ENCODE results near the gene CST11.

The CST11 gene

DNA sequence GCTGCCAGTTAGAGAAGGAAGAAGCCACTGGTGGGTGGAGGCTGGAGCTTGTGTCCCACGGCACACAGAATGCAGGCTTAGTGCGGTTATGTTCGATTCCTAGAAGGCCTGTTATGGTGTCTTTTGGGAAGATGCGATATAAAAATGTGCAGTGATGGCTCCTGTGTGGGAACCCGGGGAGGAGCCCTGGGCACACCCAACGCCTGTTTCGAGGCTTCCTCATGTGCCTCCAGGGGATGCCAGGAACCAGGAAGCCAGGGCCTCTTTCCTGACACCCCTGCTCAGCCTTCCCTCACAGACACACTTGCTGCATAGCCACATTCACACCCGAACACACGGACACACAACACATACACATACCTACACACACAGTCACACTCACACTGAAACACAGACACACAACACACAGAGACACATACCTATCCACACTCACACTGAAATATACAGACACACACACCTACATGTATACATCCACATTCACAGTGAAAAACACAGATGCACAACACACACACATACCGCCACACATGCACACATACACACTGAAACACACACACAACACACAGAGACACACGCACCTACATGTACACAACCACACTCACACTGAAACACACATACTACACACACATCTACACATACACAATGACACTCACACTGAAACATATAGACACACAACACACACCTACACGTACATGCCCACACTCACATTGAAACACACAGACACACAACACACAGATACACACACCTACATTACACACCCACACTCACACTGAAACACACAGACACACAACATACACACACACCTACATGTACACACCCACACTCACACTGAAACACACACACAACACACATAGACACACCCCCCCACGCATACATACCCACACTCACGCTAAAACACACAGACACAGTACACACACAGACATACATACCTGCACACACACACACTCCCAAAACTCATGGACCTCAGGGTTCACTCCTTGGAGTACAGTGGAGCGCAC is 1.2 kb upstream of the CST11 start:
- DNase-seq (ENCODE audit: low spot score) = no peak

DNA sequence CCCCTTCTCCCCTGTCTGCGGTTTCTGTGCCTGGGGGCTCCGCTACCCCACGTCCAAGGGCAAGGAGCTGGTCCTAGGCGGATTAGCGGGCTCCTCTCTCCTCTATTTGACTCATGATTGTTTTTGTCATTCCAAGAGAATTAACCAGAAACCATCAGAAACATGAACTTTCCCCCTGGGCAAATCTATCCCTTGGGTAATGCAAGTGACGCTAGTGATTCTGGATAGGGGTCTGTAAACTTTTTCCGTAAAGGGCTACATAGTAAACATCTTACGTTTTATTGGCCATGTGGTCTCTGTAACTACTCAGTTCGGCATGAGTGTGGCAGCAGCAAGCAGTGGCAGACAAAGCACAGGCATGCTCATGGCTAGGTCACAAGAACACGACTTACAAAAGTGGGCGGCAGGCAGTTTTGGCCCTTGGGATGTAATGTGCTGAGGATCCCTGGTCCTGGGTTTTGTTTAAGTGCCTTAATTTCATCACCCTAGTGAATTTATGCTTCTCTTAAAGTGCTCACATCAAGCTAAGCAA is 654 bp downstream of the CST11 start:
- no peak for DNase-seq (ENCODE audit: low spot score)

- no peak for DNase-seq (ENCODE audit: low spot score)
Observed at GRCh38 chr20:23450877-23451276, 1.8 kb downstream of the CST11 start.

DNA sequence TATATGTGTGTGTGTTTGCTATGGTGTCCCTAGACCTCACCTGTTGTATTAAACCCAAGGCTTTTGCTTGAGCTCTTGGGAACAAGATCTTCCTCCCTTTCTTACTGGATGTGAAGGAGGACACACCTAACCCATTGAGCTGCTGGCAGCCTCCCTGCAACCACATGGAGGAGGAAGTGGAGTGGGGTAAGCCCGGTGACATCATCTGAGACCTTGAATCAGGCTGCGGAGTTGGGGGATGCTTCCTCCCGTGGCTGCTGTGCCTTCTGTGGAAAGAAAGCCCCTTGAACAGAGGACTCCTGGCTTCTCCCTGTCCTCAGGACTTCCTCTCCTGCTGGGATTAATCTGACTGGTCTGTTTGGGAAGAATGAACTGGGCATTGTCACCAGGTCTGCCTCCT is 3.3 kb downstream of the CST11 start:
- DNase-seq (ENCODE audit: low spot score) = no peak

DNA sequence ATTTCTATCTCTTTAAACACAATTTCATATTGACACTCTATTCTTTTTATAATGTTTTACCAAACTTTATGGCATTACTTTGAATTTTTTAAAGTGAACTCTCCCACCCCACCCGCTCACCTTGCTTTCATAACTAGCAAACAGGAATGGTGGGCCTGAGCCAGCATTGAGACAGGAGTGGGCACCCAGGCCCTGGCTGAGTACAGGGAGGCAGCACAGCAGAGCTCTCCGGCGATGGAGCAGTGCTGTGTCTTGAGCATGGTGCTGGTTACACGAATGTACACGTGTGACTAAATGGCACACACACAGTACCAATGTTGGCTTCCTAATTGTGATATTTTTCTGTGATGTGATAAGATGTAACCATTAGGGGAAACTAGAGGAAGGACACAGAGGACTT is 4.5 kb downstream of the CST11 start:
- DNase-seq (ENCODE audit: low spot score) = no peak

GRCh38 chr20:23446505-23446904 is 6.2 kb downstream of the CST11 start:
- peak; percentile 66 for DNase-seq (ENCODE audit: low spot score)

DNA sequence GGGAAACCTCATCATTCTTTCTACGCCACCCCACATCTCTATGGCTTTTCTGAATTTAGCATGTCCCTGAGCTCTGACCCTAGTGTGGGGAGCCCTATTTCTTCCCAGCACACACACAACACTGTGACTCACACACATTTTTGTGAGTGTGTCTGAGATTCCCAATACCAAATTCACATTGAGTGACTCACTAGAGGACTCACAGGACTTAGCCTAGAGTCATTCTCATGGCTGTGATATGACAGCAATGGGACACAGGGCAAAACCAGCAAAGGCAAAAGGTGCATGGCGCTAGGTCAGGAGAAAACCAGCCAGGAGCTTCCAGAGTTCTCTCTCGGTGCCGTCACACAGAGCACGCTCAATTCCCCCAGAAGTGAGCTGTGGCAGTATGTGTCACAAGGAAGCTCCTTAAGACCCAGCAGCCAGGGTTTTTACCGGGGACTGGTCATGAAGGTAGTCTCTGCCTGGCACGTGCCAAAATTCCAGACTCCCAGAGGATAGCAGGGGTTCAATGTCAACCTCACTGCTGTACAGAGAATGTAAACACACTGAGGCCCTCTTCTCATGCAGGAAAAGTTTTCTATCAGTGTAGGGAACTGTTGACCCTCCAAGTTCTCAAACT is 7.0 kb downstream of the CST11 start:
- no peak for DNase-seq (ENCODE audit: low spot score)

GRCh38 chr20:23444859-23445258 is 7.8 kb downstream of the CST11 start:
- DNase-seq (ENCODE audit: low spot score) = no peak

DNA sequence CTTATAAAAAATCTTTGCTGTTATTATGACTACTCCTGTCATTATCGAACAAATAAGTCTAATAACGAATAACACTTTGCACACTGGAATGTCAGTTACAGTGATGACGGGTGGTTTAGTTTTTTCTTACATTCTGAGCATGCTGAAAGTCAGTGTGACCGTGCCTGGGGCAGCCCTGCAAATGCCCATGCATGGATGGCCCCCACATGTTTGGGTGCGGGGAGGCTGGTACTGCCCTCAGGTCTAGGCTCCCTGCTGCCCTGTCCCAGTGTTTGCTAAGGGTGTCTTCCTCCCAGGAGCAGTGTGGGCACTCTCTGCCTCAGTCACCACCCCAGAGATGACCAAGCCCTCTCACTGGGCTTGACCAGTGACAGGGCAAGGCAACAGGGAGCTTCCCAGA is 10.2 kb downstream of the CST11 start:
- DNase-seq (ENCODE audit: low spot score) = no peak

GRCh38 chr20:23441850-23442313 is 10.8 kb downstream of the CST11 start:
- DNase-seq (ENCODE audit: low spot score) = peak; percentile 78

DNA sequence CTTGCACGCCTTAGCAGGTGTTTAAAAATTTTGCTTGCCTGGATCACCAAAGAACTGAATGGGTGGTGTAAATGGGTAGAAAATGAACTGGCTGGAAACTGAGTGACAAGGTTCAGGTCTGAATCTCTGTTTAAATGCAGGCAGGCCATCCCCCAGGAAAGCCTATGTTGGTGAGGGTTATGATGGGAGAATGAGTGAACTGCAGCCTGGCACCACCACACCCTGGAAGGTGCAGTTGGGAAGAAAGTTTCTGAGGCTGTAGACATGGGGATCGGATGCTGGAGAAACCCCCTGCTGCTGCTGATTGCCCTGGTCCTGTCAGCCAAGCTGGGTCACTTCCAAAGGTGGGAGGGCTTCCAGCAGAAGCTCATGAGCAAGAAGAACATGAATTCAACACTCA is 12.7 kb downstream of the CST11 start:
- no peak for DNase-seq (ENCODE audit: low spot score)

DNA sequence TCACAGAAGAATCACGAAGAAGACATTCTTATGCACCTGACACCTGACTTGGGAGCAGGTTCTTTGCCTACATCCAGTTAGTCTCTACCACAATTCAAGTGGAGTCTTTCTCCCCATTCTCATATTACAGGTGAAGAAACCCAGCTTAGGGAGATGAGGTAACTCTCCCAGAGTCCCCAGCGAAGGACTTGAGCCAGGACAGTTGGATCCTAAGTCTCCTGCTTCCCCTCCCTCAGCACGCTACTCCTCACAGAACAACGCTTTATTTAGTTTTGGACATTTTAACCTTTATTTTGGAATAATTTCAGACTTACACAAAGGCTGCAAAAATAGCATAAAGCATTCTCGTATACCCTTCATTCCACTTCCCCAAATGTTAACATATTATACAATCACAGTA is 14.0 kb downstream of the CST11 start:
- DNase-seq (ENCODE audit: low spot score) = no peak

DNA sequence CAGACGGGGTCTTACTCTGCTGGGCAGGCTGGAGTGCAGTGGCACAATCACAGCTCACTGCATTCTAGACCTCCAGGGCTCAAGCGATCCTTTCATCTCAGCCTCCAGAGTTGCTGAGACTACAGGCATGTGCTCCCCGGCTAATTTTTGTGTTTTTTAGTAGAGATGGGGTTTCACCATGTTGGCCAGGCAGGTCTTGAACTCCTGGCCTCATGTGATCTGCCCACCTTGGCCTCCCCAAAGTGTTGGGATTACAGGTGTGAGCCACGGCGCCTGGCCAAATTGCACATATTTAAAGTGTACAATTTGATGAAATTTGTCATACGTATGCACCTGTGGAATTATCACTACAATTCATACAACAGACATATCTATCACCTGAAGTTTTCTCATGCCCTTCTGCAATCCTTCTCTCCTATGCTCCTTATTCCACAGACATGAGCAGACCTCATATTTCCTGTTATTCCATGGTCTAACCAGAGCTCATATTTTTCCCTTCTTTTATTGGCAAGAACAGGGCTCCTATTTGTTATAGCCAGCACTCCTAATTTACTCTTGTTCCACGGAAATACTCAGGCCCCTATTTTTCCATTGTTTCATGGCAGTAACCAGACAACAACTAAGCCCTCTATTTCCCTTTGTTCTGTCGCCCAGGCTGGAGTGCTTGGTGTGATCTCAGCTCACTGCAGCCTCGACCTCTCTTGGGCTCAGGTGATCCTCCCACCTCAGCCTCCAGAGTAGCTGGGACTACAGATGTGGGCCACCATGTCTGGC is 15.4 kb downstream of the CST11 start:
- DNase-seq (ENCODE audit: low spot score) = no peak

- no peak for DNase-seq (ENCODE audit: low spot score)
Observed at GRCh38 chr20:23436681-23437080, 16.0 kb downstream of the CST11 start.

DNA sequence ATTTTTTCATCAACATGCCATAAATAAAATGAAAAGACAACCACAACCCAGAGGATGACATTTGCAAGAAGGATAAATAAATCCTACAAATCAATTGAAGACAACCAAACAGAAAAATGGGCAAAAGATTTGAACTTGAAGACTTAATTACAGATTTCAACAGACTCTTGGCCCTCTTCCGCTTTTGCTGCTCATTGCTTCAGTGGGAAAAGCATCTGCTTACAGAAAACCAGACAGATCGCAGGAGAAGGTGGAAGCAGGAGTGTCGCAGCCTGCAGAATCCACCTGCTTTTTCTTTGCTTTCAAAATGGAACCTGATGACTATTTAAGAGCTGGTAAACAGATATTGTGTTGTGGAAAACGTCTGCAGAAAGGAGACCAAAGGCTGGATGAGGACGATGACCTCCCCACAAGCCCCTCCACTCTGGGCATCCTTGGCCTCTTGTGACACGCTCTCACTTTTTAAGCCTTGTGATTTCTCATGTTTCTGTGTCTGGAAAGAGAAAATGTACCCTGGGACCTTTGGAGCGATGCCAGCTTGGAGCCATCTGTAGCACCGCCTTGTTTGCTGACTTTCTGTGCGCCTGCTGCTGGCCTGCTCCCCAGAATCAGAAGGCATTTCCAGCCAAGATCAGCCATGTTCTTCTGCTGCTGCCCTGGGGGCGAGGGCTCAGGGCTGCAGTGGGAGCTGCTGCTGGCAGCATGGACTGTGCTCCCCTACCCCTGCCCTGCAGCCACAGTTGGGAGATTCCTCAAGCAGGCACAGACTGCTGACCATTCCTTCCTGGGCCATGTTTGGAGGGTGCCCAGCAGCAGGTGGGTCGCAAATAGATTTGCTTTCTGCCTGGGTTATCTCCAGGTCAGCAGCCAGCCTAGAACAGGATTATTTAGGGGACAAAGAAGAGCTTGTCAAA is 16.8 kb downstream of the CST11 start:
- no peak for DNase-seq (ENCODE audit: low spot score)

DNA sequence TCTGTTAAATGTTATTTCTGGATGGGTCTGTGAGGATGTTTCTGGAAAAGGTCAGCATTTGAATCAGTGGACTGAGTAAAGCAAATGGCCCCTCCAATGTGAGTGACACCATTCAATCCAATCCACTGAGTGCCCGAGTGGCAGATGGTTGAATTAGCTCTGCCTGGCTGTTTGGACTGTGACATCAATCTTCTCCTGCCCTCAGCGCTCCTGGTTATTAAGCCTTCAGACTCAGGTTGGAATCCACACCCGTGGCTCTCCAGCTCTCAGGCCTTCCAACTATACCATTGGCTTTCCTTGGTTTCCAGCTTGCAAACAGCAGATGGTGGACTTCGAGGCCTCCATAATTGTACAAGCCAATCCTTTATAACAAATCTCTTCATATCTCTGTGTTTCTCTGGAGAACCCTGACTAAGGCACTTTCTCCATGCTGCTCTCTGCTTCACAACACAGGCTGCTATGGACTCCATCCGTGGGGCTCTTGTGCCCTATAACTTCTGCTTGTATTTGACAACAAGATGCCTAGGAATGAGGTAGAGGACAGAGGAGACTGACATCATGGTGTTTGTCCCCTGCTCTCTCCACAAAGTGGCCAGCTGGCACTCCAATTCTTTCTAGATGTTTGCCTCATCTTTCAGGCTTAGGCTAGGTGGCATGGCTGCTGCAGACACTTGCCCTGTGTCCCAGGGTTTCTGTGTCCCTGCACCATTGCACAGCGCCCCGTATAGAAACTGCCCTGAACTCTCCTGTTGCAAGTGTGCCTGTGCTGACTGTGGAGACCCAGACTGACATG is 18.0 kb downstream of the CST11 start:
- no peak for DNase-seq (ENCODE audit: low spot score)

GRCh38 chr20:23433628-23434027 is 19.0 kb downstream of the CST11 start:
- no peak for DNase-seq (ENCODE audit: low spot score)

DNA sequence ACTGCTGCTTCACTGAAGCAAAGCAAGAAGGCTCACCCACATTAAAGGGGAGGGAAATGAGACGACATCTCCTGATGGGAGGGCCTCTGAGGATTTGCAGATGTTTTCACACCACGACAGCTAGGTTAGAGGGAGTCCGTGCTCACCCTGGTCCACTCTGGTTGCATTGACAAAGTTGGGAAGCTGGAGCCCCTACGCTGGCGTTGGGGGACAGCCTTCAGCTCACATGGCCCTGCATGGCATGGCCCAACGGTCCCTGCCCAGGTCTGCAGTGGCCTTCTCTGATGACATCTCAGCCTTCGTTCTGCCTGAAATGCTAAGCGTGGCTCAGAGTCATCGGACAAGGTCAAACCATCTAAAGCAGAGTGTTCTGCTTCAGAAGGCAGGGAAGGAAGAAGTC is 27.5 kb downstream of the CST11 start:
- DNase-seq (ENCODE audit: low spot score) = no peak

- DNase-seq (ENCODE audit: low spot score) = peak; percentile 95
Observed at GRCh38 chr20:23420943-23421931, 31.4 kb downstream of the CST11 start, which contains the start of gene NAPB. TSS of gene NAPB (minus strand) at chr20:23421488. CDS start at chr20:23421402, 86 bp downstream.
